GM12874 (cell line): ENCODE data around the gene SDK1.

Experiments used
- TF ChIP-seq, protein P1 (sequence below): IDR thresholded peaks from 2 replicates; pipeline ENCODE4 v1.5.1; 2011; ENCODE audit warnings: low read depth, mild to moderate bottlenecking, control low read depth, low read length, moderate library complexity; ENCODE audit not compliant: insufficient read depth

SDK1 gene

GRCh38 chr7:4149645-4150044 is 848.6 kb downstream of the SDK1 start:
- TF ChIP-seq, protein P1, sequence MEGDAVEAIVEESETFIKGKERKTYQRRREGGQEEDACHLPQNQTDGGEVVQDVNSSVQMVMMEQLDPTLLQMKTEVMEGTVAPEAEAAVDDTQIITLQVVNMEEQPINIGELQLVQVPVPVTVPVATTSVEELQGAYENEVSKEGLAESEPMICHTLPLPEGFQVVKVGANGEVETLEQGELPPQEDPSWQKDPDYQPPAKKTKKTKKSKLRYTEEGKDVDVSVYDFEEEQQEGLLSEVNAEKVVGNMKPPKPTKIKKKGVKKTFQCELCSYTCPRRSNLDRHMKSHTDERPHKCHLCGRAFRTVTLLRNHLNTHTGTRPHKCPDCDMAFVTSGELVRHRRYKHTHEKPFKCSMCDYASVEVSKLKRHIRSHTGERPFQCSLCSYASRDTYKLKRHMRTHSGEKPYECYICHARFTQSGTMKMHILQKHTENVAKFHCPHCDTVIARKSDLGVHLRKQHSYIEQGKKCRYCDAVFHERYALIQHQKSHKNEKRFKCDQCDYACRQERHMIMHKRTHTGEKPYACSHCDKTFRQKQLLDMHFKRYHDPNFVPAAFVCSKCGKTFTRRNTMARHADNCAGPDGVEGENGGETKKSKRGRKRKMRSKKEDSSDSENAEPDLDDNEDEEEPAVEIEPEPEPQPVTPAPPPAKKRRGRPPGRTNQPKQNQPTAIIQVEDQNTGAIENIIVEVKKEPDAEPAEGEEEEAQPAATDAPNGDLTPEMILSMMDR, result no peak

- TF ChIP-seq, protein P1, result no peak
These were observed 849.7 kb downstream of the SDK1 start for GRCh38 chr7:4150731-4151130.

GRCh38 chr7:4151524-4151923 is 850.5 kb downstream of the SDK1 start:
- TF ChIP-seq, protein P1, result no peak

DNA sequence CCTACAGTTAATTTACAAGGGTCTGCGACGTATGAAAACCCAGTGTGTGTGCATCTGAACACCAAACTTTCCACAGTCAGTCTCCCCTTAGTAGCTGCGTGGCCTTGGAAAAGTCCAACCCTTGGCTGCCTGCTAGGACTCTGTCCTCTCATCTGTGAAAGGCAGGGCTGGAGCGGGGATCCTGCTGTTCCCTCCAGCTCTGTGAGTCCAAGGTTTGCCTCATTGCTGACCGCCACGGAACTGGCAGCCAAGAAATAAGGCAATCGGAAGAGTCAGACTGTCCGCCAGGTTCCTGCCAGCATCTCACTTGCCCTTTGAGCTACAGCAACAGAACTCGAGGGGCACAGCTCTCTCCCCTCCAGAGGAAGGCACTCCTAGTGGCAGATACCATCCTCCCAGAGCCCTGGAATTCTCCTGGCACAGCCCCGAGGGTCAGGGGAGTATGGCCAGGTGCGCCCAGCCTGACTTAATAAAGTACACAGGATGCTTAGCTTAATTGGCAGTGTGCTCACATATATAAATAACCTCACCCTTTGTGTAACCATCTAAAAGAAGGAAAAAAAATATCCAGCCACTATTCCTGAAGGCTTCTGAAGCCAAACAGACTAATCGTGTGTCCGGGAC is 851.0 kb downstream of the SDK1 start:
- TF ChIP-seq, protein P1, result no peak

GRCh38 chr7:4154882-4155535 is 854.0 kb downstream of the SDK1 start:
- TF ChIP-seq, protein P1, result no peak

- TF ChIP-seq, protein P1, result no peak
These were observed 855.1 kb downstream of the SDK1 start for GRCh38 chr7:4156190-4156589.

- TF ChIP-seq, protein P1, result no peak
These were observed 856.6 kb downstream of the SDK1 start for GRCh38 chr7:4157651-4158050.
